Hair follicle dermal papilla cell (primary cell): ENCODE results near the gene TCAF1. TPM values are rescaled to one million over a fixed set of nuclear protein-coding genes. Genes with fewer than 3 reads are reported as not detected.

ENCODE experiments used
- total RNA-seq: library from RNA; depleted of rRNA; stranded (reverse); fragments of >200 nt; gene quantifications from 2 replicates; pipeline ENCODE4 v1.2.3, GENCODE V29; 2012

Gene TCAF1, protein sequence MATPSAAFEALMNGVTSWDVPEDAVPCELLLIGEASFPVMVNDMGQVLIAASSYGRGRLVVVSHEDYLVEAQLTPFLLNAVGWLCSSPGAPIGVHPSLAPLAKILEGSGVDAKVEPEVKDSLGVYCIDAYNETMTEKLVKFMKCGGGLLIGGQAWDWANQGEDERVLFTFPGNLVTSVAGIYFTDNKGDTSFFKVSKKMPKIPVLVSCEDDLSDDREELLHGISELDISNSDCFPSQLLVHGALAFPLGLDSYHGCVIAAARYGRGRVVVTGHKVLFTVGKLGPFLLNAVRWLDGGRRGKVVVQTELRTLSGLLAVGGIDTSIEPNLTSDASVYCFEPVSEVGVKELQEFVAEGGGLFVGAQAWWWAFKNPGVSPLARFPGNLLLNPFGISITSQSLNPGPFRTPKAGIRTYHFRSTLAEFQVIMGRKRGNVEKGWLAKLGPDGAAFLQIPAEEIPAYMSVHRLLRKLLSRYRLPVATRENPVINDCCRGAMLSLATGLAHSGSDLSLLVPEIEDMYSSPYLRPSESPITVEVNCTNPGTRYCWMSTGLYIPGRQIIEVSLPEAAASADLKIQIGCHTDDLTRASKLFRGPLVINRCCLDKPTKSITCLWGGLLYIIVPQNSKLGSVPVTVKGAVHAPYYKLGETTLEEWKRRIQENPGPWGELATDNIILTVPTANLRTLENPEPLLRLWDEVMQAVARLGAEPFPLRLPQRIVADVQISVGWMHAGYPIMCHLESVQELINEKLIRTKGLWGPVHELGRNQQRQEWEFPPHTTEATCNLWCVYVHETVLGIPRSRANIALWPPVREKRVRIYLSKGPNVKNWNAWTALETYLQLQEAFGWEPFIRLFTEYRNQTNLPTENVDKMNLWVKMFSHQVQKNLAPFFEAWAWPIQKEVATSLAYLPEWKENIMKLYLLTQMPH
- total RNA-seq = 99.5 and 101 TPM in 2 replicates

GRCh38 chr7:143901668-143902331 is at the start of gene TCAF1:
TCAF1 (minus strand) TSS chr7:143902176; CDS start chr7:143876608, 25,568 bp downstream.

DNA sequence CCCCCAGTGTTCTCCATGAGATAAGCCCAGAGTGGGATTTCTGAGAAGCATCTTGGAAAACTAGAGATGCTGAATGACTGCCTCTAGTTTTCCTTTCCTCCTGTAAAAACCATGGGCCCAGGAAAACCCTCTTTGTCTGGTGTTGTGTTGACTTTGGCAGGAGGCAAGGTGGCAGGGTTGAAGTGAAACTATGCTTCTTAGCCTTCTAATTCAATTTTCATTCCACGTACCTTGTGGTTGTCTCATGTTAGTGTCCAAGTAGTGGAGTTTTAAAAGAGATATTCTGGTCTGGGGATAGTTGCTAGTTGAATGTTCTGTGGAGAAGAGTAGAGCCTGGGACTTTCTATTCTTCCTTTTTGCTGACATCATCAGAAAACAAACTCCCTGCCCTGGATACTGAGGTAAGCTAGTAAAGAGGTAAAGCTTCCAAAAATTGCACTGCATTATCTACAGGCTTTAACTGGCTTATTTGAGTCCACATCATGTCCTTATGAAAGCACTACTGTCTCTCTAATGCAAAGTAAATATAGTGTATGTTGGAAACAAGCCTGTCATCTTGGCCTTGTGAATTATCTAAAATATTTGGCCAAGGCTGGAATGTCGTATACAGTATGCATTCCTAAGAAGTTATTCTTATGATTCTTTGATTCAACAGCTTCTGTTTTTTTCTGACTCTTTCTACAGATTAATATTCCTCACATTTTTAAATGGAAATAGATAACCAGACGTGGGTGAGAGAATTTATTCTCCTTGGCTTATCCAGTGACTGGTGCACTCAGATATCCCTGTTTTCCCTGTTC is 32.8 kb upstream of the TCAF1 start, which contains the start of gene OR2F2:
Gene OR2F2, plus strand, starts transcription at position 708 of the 800 bp plus-strand sequence. Its CDS starts 0 bp downstream, at position 708.

Other genes starting within 250 kb of the TCAF1 start
- 0.65 and 0.97 TPM in 2 replicates for gene CTAGE6, start 144.5 kb downstream of the TCAF1 start, total RNA-seq
- gene OR2F2, start 33.1 kb upstream of the TCAF1 start, total RNA-seq = not detected in 2 replicates
- gene OR2F1, start 52.7 kb upstream of the TCAF1 start, total RNA-seq = not detected in 2 replicates
- gene OR6B1, start 98.1 kb upstream of the TCAF1 start, total RNA-seq = not detected in 2 replicates
- not detected in 2 replicates for gene OR2A5, start 146.8 kb upstream of the TCAF1 start, total RNA-seq
- not detected in 2 replicates for gene OR2A25, start 167.6 kb upstream of the TCAF1 start, total RNA-seq
- not detected in 2 replicates for gene OR2A12, start 184.1 kb upstream of the TCAF1 start, total RNA-seq
- gene OR2A2, start 207.4 kb upstream of the TCAF1 start, total RNA-seq = not detected in 2 replicates
- gene OR2A14, start 221.0 kb upstream of the TCAF1 start, total RNA-seq = not detected in 2 replicates